Coronary artery (tissue), 2 donors: ENCODE data around the gene TRABD2B.

Source experiments
- DNase-seq: peaks from one replicate; pipeline ENCODE4 v3.0.0-alpha.2; 2017; ENCODE audit warnings: low spot score
- H3K27ac ChIP-seq, 2 donors: fragments of 200-600 bp; sonication (generic); one replicate each; pipeline ENCODE4 v1.5.1; 2016 to 2019
- H3K4me3 ChIP-seq: fragments of 200-600 bp; sonication (generic); 2 replicates; pipeline ENCODE4 v1.5.1; 2016; ENCODE audit warnings: mild to moderate bottlenecking, moderate library complexity
- CTCF ChIP-seq: fragments of 200-600 bp; sonication (generic); IDR thresholded peaks from one replicate; pipeline ENCODE4 v1.5.1; 2019; ENCODE audit warnings: antibody characterized with exemption

The TRABD2B gene

GRCh38 chr1:47794530-47794929 is 202.7 kb downstream of the TRABD2B start:
- TF ChIP-seq CTCF = no peak
- Histone ChIP-seq H3K4me3 (no peak overlapping the region), H3K27ac (no peak overlapping the region)
- no peak for DNase-seq

- Histone ChIP-seq H3K27ac (no peak overlapping the region), H3K4me3 (no peak overlapping the region)
- no peak for DNase-seq
- no peak for TF ChIP-seq CTCF
Measured at GRCh38 chr1:47794081-47794480, 203.1 kb downstream of the TRABD2B start.

- TF ChIP-seq CTCF = no peak
- H3K27ac ChIP-seq = no peak overlapping the region
- no peak for DNase-seq
- no peak overlapping the region for H3K4me3 ChIP-seq
Measured at GRCh38 chr1:47793563-47793962, 203.6 kb downstream of the TRABD2B start.

- Histone ChIP-seq H3K4me3 (no peak overlapping the region), H3K27ac (peak overlapping the region in 1 of 2 donors; percentile 56)
- no peak for DNase-seq
- no peak for TF ChIP-seq CTCF
Measured at GRCh38 chr1:47792779-47793178, 204.4 kb downstream of the TRABD2B start.

- DNase-seq = no peak
- Histone ChIP-seq H3K27ac (peak overlapping the region in 1 of 2 donors; percentile 56), H3K4me3 (no peak overlapping the region)
- TF ChIP-seq CTCF = no peak
Measured at GRCh38 chr1:47791879-47792608, 205.1 kb downstream of the TRABD2B start.

GRCh38 chr1:47788761-47789160 is 208.4 kb downstream of the TRABD2B start:
- no peak overlapping the region for H3K27ac ChIP-seq
- TF ChIP-seq CTCF = no peak
- H3K4me3 ChIP-seq = no peak overlapping the region
- DNase-seq = no peak

- Histone ChIP-seq H3K4me3 (no peak overlapping the region), H3K27ac (peak overlapping the region in 1 of 2 donors; percentile 13)
- no peak for DNase-seq
- TF ChIP-seq CTCF = no peak
Measured at GRCh38 chr1:47787560-47787959, 209.6 kb downstream of the TRABD2B start.
